Measurements from ENCODE around the gene MDK. TPM values are rescaled to one million over a fixed set of nuclear protein-coding genes. Genes with fewer than 3 reads are reported as not detected.
A peak's percentile ranks its signal among the peaks of the same experiment; 100 is the strongest.

MDK gene
- total RNA-seq, 1 donor from 2014 or later, result 604 TPM

DNA sequence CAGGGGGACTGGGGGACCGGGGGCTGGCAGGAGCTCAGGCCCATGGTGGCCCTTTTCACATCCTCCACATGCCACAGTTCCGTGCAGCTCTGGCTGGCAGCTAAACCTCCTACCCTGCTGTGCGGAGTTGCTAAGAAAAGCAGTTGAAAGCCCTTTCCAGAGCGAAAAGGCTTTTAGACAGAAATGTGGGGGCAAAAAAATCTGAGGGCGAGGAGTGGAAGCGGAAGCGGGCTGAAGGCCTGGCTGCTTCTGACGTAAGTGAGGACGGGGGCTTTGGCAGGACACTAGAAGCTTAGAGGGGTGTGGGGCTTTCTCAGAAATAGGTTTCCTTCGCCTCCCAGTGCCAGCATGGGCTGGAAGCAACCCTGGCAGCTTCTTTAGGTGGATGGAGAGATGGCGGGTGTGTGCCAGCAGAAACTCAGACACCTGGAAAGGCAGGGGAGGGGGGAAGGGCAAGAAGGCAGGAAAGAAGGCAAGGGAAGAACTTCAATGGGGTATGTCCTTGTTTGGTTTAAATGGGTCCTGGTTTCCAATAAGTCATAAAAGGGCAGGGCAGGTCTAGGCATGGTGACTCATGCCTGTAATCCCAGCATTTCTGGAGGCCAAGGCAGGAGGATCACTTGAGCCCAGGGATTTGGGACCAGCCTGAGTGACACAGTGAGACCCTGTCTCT, 45.4 kb upstream of the MDK start:
- no peak for DNase-seq (ENCODE audit: low read depth)
- no peak overlapping the region for H3K4me3 ChIP-seq (ENCODE audit: low read depth, low read length)
- TF ChIP-seq, protein P1, sequence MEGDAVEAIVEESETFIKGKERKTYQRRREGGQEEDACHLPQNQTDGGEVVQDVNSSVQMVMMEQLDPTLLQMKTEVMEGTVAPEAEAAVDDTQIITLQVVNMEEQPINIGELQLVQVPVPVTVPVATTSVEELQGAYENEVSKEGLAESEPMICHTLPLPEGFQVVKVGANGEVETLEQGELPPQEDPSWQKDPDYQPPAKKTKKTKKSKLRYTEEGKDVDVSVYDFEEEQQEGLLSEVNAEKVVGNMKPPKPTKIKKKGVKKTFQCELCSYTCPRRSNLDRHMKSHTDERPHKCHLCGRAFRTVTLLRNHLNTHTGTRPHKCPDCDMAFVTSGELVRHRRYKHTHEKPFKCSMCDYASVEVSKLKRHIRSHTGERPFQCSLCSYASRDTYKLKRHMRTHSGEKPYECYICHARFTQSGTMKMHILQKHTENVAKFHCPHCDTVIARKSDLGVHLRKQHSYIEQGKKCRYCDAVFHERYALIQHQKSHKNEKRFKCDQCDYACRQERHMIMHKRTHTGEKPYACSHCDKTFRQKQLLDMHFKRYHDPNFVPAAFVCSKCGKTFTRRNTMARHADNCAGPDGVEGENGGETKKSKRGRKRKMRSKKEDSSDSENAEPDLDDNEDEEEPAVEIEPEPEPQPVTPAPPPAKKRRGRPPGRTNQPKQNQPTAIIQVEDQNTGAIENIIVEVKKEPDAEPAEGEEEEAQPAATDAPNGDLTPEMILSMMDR (conservative IDR thresholded peaks at IDR 0.05; ENCODE audit: low read depth, low read length), result no peak

DNA sequence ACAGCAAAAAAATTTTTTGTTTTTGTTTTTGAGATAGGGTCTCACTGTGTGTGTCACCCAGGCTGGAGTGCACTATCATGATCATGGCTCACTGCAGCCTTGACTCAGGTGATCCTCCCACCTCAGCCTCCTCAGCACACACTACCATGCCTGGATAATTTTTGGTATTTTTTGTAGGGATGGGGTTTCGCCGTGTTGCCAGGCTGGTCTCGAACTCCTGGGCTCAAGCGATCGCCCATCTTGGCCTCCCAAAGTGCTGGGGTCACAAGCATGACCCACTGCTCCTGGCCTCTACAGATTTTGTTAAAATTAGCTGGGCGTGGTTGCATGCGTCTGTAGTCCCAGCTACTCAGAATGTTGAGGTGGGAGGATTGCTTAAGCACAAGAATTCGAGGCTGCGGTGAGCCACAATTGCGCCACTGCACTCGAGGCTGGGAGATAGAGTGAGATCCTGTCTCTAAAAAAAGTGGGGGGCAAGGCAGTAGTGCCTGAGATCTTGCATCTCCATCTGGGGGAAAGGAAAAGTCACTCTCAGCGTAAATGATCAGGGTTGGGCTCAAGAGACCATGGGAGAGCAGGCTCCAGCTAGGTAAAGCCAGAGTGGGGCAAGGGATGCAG, 44.8 kb upstream of the MDK start:
- DNase-seq (ENCODE audit: low read depth), result no peak
- TF ChIP-seq, protein P1 (conservative IDR thresholded peaks at IDR 0.05; ENCODE audit: low read depth, low read length), result no peak
- H3K4me3 ChIP-seq (ENCODE audit: low read depth, low read length), result no peak overlapping the region

DNA sequence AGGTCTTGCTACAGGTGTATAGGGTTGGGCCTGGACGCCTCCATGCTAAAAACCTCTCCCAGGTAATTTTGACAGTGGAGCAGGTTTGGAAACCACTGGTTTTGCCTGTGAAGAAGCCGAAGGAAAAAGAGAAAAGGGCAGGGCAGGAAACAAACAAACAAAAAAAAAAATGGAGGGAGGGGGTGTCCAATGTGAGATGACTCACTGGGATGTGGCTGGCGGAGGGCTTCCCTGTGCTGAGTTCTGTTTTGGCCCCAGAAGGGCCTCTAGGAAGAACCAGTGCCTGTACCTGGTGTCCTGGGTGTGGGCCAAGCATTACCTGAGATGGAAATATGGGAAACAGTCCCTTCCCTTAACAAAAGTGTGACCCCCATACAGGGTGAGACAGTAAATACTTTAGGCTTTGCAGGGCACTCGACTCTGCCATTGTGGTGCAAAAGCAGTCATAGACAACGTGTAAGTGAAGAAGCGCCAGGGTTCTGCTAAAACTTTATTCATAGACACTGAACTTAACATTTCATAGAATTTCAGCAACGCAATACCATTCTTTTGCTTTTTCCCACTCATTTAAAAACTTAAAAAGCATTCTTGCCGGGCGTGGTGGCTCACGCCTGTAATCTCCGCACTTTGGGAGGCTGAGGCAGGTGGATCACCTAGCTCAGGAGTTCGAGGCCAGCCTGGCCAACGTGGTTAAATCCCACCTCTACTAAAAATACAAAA, 43.7 kb upstream of the MDK start:
- DNase-seq (ENCODE audit: low read depth), result no peak
- TF ChIP-seq, protein P1 (conservative IDR thresholded peaks at IDR 0.05; ENCODE audit: low read depth, low read length), result no peak
- H3K4me3 ChIP-seq (ENCODE audit: low read depth, low read length), result no peak overlapping the region

DNA sequence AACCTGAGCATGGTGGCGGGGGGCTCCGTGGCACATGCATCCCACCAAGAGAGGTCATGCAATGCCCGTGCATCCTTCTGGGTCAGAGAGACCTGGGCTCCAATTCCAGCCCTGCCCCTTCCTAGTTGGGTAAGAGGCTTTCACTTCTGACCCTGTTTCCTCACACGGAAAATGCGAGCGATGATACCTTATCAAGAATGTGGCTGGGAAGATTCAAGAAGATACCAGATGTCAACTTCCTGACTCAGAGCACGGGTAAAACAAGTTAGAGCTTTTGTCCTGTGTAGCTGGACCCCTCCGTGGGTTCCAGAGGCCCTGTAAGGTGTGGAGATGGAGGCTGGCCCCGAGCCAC, 42.9 kb upstream of the MDK start:
- no peak for DNase-seq (ENCODE audit: low read depth)
- TF ChIP-seq, protein P1 (conservative IDR thresholded peaks at IDR 0.05; ENCODE audit: low read depth, low read length), result no peak
- H3K4me3 ChIP-seq (ENCODE audit: low read depth, low read length), result peak overlapping the region; percentile 26

DNA sequence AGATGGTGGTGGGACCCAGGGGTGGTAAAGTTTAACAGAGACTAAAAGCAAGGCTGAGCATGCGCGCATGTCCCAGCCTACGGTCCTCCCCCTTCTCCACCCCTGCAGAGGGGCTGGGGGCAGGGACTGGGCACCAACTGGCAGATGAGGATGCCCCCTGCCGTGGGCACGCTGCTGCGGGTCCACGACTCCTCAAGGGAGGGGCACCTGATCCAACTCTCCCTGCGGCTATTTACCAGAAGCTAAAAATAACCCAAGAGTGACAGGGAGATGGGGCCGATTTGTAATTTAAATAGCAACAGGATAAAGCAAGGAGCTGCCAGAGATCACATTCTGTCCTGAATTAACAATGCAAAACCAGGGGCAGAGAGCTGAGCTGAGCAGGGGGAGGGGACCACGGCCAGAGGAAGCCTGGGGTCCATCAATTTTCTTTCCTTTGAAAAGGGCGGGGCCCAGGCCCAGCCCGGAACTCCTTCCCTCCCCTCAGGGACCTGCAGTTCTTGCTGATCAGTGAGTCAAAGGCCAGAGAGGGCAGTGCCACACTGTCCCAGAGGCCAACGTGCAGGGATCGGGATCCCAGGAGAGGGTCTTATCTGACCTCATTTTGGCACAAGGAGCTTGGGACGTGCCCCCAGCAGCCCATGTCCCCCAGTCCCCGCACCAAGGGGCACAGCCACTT, 42.3 kb upstream of the MDK start:
- DNase-seq (ENCODE audit: low read depth), result no peak
- peak overlapping the region; percentile 26 for H3K4me3 ChIP-seq (ENCODE audit: low read depth, low read length)
- TF ChIP-seq, protein P1 (conservative IDR thresholded peaks at IDR 0.05; ENCODE audit: low read depth, low read length), result no peak

DNA sequence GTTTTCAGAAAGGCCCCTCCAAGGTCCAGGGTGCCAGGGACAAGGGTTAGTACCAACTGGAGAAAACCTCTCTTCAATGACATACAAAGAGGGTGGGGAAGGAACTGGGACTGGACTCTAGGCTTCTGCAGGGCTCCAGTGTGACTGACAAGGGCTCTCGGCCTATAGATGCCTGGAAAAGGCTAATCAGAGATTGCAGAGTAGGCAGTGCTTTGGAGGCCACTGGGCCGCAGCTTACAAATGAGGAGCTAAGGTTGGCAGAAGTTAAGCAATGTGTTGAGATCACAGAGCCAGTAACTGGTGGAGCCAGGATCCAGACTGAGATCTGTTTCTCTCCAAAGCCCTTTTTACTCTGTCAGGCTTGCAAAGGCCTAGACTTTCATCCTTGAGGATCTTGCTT, 41.7 kb upstream of the MDK start:
- no peak for DNase-seq (ENCODE audit: low read depth)
- TF ChIP-seq, protein P1 (conservative IDR thresholded peaks at IDR 0.05; ENCODE audit: low read depth, low read length), result no peak
- no peak overlapping the region for H3K4me3 ChIP-seq (ENCODE audit: low read depth, low read length)

Measured in epithelial cell of proximal tubule (primary cell).